H9 (cell line): ENCODE data around the gene DACT3. TPM values are rescaled to one million over a fixed set of nuclear protein-coding genes. Genes with fewer than 3 reads are reported as not detected.

Source experiments
- DNase-seq: peaks from one replicate; pipeline ENCODE4 v3.0.0-alpha.2; 2017
- H2AFZ ChIP-seq: one replicate; pipeline ENCODE4 v1.6.1; 2013; ENCODE audit warnings: mild to moderate bottlenecking, low read length, control low read depth, moderate library complexity
- H2AK5ac ChIP-seq: 2 replicates; pipeline ENCODE4 v1.6.1; 2013; ENCODE audit warnings: low read length, control low read depth, mixed read lengths; ENCODE audit not compliant: insufficient read length
- H2BK120ac ChIP-seq: one replicate; pipeline ENCODE4 v1.6.1; 2013; ENCODE audit warnings: low read depth, mild to moderate bottlenecking, low read length, control low read depth, inconsistent platforms; ENCODE audit not compliant: poor library complexity, severe bottlenecking
- H2BK12ac ChIP-seq: 2 replicates; pipeline ENCODE4 v1.6.1; 2013; ENCODE audit warnings: low read length, control low read depth, mixed read lengths, low read depth; ENCODE audit not compliant: insufficient read length
- H2BK15ac ChIP-seq: 2 replicates; pipeline ENCODE4 v1.6.1; 2013; ENCODE audit warnings: low read depth, low read length, control low read depth
- H2BK20ac ChIP-seq: one replicate; pipeline ENCODE4 v1.6.1; 2013; ENCODE audit warnings: low read depth, mild to moderate bottlenecking, low read length, control low read depth, inconsistent platforms; ENCODE audit not compliant: poor library complexity, severe bottlenecking
- H2BK5ac ChIP-seq: 2 replicates; pipeline ENCODE4 v1.6.1; 2013; ENCODE audit warnings: low read length, control low read depth, mixed read lengths; ENCODE audit not compliant: insufficient read length
- H3K14ac ChIP-seq: 2 replicates; pipeline ENCODE4 v1.6.1; 2013; ENCODE audit warnings: low read length, control low read depth; ENCODE audit not compliant: insufficient read depth
- H3K18ac ChIP-seq: 2 replicates; pipeline ENCODE4 v1.6.1; 2013; ENCODE audit warnings: low read depth, mild to moderate bottlenecking, mixed read lengths, low read length, control low read depth; ENCODE audit not compliant: insufficient read length
- H3K23ac ChIP-seq: 2 replicates; pipeline ENCODE4 v1.6.1; 2013; ENCODE audit warnings: low read length, control low read depth, mixed read lengths, low read depth; ENCODE audit not compliant: insufficient read length
- H3K23me2 ChIP-seq: 2 replicates; pipeline ENCODE4 v1.6.1; 2013; ENCODE audit warnings: low read depth, mild to moderate bottlenecking, mixed read lengths, low read length, control low read depth; ENCODE audit not compliant: insufficient read length, poor library complexity, severe bottlenecking
- H3K27ac ChIP-seq: 2 replicates; pipeline ENCODE4 v1.5.1; 2013; ENCODE audit warnings: low read length, control low read depth, mixed read lengths, low read depth; ENCODE audit not compliant: insufficient read length
- H3K27me3 ChIP-seq: 2 replicates; pipeline ENCODE4 v1.6.1; 2013; ENCODE audit warnings: low read length, control low read depth, inconsistent platforms; ENCODE audit not compliant: insufficient read depth
- H3K4ac ChIP-seq: 2 replicates; pipeline ENCODE4 v1.6.1; 2013; ENCODE audit warnings: low read depth, mild to moderate bottlenecking, control low read depth, inconsistent platforms, low read length, moderate library complexity
- H3K4me1 ChIP-seq: 2 replicates; pipeline ENCODE4 v1.6.1; 2013; ENCODE audit warnings: low read length, control low read depth, inconsistent platforms; ENCODE audit not compliant: insufficient read depth
- H3K4me2 ChIP-seq: 2 replicates; pipeline ENCODE4 v1.6.1; 2013; ENCODE audit warnings: low read length, control low read depth, mixed read lengths; ENCODE audit not compliant: insufficient read length, insufficient read depth
- H3K56ac ChIP-seq: 2 replicates; pipeline ENCODE4 v1.6.1; 2013; ENCODE audit warnings: low read depth, mild to moderate bottlenecking, mixed read lengths, low read length, control low read depth; ENCODE audit not compliant: insufficient read length
- H3K79me1 ChIP-seq: 2 replicates; pipeline ENCODE4 v1.6.1; 2013; ENCODE audit warnings: low read depth, mild to moderate bottlenecking, moderate library complexity, low read length, control low read depth, inconsistent platforms; ENCODE audit not compliant: insufficient read depth, poor library complexity, severe bottlenecking
- H3K79me2 ChIP-seq: 2 replicates; pipeline ENCODE4 v1.6.1; 2013; ENCODE audit warnings: low read length, control low read depth, inconsistent platforms; ENCODE audit not compliant: insufficient read depth
- H3K9ac ChIP-seq: 2 replicates; pipeline ENCODE4 v1.6.1; 2013; ENCODE audit warnings: low read length, control low read depth, mixed read lengths; ENCODE audit not compliant: insufficient read length; ENCODE audit errors: extremely low read depth
- H3K9me3 ChIP-seq: one replicate; pipeline ENCODE4 v1.6.1; 2013; ENCODE audit warnings: low read depth, low read length, inconsistent platforms; ENCODE audit not compliant: control insufficient read depth
- H3T11ph ChIP-seq: one replicate; pipeline ENCODE4 v1.6.1; 2013; ENCODE audit warnings: mild to moderate bottlenecking, low read length, control low read depth, inconsistent platforms
- H4K20me1 ChIP-seq: one replicate; pipeline ENCODE4 v1.6.1; 2013; ENCODE audit not compliant: control insufficient read depth, insufficient read length, insufficient read depth
- H4K5ac ChIP-seq: 2 replicates; pipeline ENCODE4 v1.6.1; 2013; ENCODE audit warnings: low read depth, mild to moderate bottlenecking, mixed read lengths, low read length, control low read depth; ENCODE audit not compliant: insufficient read length
- H4K8ac ChIP-seq: replicated peaks from 2 replicates; pipeline ENCODE4 v1.6.1; 2013; ENCODE audit warnings: low read length, control low read depth, mixed read lengths, low read depth; ENCODE audit not compliant: insufficient read length
- H4K91ac ChIP-seq: 2 replicates; pipeline ENCODE4 v1.6.1; 2013; ENCODE audit warnings: low read depth, mild to moderate bottlenecking, moderate library complexity, mixed read lengths, low read length, control low read depth; ENCODE audit not compliant: insufficient read length
- H3K27ac Mint-ChIP-seq, 3 experiments: 2 replicates in 2 of 3; 3 replicates in 1 of 3; pipeline ENCODE4 v1.8.0; 2020 to 2021; ENCODE audit warnings: mixed read lengths in 3 of 3, mild to moderate bottlenecking in 1 of 3, moderate library complexity in 1 of 3
- H3K27me3 Mint-ChIP-seq: 2 replicates; pipeline ENCODE4 v1.8.0; 2021; ENCODE audit warnings: low read depth, mild to moderate bottlenecking, moderate library complexity, mixed read lengths
- H3K36me3 Mint-ChIP-seq, 3 experiments: 2 replicates in 2 of 3; 3 replicates in 1 of 3; pipeline ENCODE4 v1.8.0; 2020 to 2021; ENCODE audit warnings: low read depth in 3 of 3, mixed read lengths in 3 of 3; ENCODE audit not compliant: insufficient read depth in 1 of 3
- H3K4me1 Mint-ChIP-seq, 2 experiments: 2 replicates each; pipeline ENCODE4 v1.8.0; 2020; ENCODE audit warnings: mixed read lengths in 2 of 2
- H3K4me3 Mint-ChIP-seq, 2 experiments: 2 replicates in 1 of 2; 3 replicates in 1 of 2; pipeline ENCODE4 v1.8.0; 2020 to 2021; ENCODE audit warnings: mild to moderate bottlenecking in 2 of 2, mixed read lengths in 2 of 2, moderate library complexity in 1 of 2
- H3K9me3 Mint-ChIP-seq, 2 experiments: 2 replicates in 1 of 2; 3 replicates in 1 of 2; pipeline ENCODE4 v1.8.0; 2020; ENCODE audit warnings: mild to moderate bottlenecking in 2 of 2, mixed read lengths in 2 of 2, moderate library complexity in 1 of 2
- CTCF ChIP-seq: fragments of 200-600 bp; sonication (generic); conservative IDR thresholded peaks from 3 replicates; pipeline ENCODE4 v1.8.0; 2021; ENCODE audit warnings: antibody characterized with exemption, mild to moderate bottlenecking
- WGBS: extraction: QIAGEN DNeasy Blood & Tissue Kit; methylation state at CpG from one replicate; pipeline ENCODE4 v1.1.7; 2013; ENCODE audit warnings: missing lambda C conversion rate, low lambda C conversion rate, mixed read lengths; ENCODE audit not compliant: insufficient read length; ENCODE audit errors: extremely low coverage; 5-methylcytosine and 5-hydroxymethylcytosine counted together
- total RNA-seq: library from RNA; stranded (reverse); gene quantifications from 2 replicates; pipeline ENCODE4 v1.2.1, GENCODE V29; 2021

The DACT3 gene
- total RNA-seq, 1 experiment from 2014 or later = 0.87 TPM

DNA sequence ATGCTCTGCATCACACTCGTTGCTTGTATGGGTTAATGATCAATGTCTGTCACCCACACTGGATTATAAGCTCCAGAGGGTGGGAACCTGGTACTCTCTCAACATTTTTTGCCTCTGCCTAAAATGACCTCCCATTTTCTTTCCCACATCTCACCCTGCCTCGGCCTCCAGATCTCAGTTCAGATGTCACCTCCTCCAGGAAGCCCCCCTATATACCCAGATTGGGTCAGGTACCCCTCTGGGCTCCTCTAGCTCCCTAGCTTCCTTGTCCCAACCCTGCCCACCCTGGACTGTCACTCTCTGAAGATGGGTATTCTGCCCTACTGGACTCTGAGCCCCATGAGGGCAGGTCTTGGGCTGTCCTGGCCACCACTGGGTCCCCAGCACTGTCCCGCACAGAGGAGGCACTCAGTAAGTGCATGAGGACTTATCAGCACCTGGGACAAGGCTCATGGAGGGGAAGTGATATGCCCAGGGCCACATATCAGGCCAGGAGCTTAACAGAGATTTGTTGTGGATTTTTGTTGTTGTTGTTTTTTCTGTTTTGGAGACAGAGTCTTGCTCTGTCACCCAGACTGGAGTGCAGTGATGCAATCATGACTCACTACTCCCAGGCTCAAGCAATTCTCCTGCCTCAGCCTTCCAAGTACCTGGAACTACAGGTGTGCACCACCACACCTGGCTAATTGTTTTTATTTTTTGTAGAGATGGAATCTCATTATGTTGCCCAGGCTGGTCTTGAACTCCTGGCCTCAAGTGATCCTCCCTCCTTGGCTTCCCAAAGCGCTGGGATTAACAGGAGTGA is 32.1 kb upstream of the DACT3 start:
- no peak overlapping the region for H3K4me2 ChIP-seq
- WGBS = no CpG with 5 or more reads among the region's 4 CpGs
- no peak overlapping the region for H3K4me3 Mint-ChIP-seq

More for the DNA sequence above, 32.1 kb upstream of the DACT3 start:
- Histone ChIP-seq H2AFZ (no peak overlapping the region), H3T11ph (no peak overlapping the region), H2AK5ac (no peak overlapping the region), H3K27me3 (no peaks in the 10 kb centered on the region), H2BK20ac (no peak overlapping the region), H3K9me3 (no peaks in the 10 kb centered on the region), H3K18ac (no peak overlapping the region), H3K23me2 (no peaks in the 10 kb centered on the region), H4K20me1 (no peaks in the 10 kb centered on the region), H3K9ac (no peak overlapping the region), H3K56ac (no peak overlapping the region), H2BK120ac (no peak overlapping the region), H2BK5ac (no peak overlapping the region), H4K91ac (no peak overlapping the region), H3K79me1 (no peaks in the 10 kb centered on the region), H2BK15ac (no peak overlapping the region), H3K4ac (no peak overlapping the region), H2BK12ac (no peak overlapping the region), H3K27ac (no peak overlapping the region), H4K5ac (no peak overlapping the region), H3K14ac (no peak overlapping the region), H3K4me1 (no peaks in the 10 kb centered on the region), H3K79me2 (no peaks in the 10 kb centered on the region), H3K23ac (no peak overlapping the region), H4K8ac (no peak overlapping the region)
- Mint-ChIP-seq H3K27me3 (no peaks in the 10 kb centered on the region), H3K9me3 (no peaks in the 10 kb centered on the region; a peak in 1 of 5 replicates), H3K27ac (no peak overlapping the region), H3K4me1 (peaks cover 7 to 16% of the 10 kb centered on the region in 2 experiments), H3K36me3 (peaks cover 66 to 87% (median 87%) of the 10 kb centered on the region in 3 experiments)
- no peak for TF ChIP-seq CTCF
- DNase-seq = no peak
